Ishikawa (cell line): ENCODE measurements around the gene ICA1L.

Experiments used
- CEBPB ChIP-seq: IDR thresholded peaks from 2 replicates; pipeline ENCODE4 v1.6.1; 2012
- CREB1 ChIP-seq: IDR thresholded peaks from 2 replicates; pipeline ENCODE4 v1.6.1; 2012; ENCODE audit warnings: low read depth
- EGR1 ChIP-seq: IDR thresholded peaks from 2 replicates; pipeline ENCODE4 v1.6.1; 2012
- EP300 ChIP-seq: IDR thresholded peaks from 2 replicates; pipeline ENCODE4 v1.6.1; 2012; ENCODE audit warnings: borderline replicate concordance
- FOXM1 ChIP-seq: IDR thresholded peaks from 2 replicates; pipeline ENCODE4 v1.6.1; 2012; ENCODE audit warnings: low read depth, borderline replicate concordance
- NFIC ChIP-seq: IDR thresholded peaks from 2 replicates; pipeline ENCODE4 v1.6.1; 2012
- RAD21 ChIP-seq: IDR thresholded peaks from 2 replicates; pipeline ENCODE4 v1.6.1; 2012; ENCODE audit warnings: low read depth
- TAF1 ChIP-seq: IDR thresholded peaks from 2 replicates; pipeline ENCODE4 v1.6.1; 2012; ENCODE audit warnings: low read depth, mild to moderate bottlenecking
- TCF12 ChIP-seq: IDR thresholded peaks from 2 replicates; pipeline ENCODE4 v1.6.1; 2012; ENCODE audit warnings: low read depth
- TEAD4 ChIP-seq: IDR thresholded peaks from 2 replicates; pipeline ENCODE4 v1.6.1; 2012
- YY1 ChIP-seq: IDR thresholded peaks from 2 replicates; pipeline ENCODE4 v1.6.1; 2012; ENCODE audit warnings: low read depth
- ZBTB7A ChIP-seq: IDR thresholded peaks from 2 replicates; pipeline ENCODE4 v1.6.1; 2012; ENCODE audit warnings: low read depth
- TF ChIP-seq, protein P1 (sequence below): IDR thresholded peaks from 2 replicates; pipeline ENCODE4 v1.6.1; 2012; ENCODE audit warnings: low read depth, mild to moderate bottlenecking
- TF ChIP-seq, protein P2 (sequence below): IDR thresholded peaks from 2 replicates; pipeline ENCODE4 v1.6.1; 2012
- TF ChIP-seq, protein P3 (sequence below): IDR thresholded peaks from 2 replicates; pipeline ENCODE4 v1.6.1; 2012

Gene ICA1L

DNA sequence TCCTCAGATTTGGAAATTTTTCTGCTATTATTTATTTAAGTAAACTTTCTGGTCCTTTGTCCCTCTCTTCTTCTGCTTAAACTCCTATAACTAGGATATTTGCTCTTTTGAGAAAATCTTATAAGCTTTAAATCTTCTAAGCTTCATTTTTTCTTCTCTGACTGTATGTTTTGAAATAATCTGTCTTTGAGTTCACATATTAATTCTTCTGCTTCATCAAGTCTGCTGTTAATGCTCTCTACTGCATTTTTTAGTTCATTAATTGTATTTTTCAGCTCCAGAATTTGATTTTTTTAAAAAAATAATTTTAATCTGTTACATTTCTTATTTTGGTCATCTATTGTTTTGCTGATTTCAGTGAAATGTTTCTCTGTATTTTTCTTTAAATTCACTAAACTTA lies 28.9 kb downstream of the ICA1L start:
- TF ChIP-seq NFIC, result no peak
- TF ChIP-seq, protein P1, sequence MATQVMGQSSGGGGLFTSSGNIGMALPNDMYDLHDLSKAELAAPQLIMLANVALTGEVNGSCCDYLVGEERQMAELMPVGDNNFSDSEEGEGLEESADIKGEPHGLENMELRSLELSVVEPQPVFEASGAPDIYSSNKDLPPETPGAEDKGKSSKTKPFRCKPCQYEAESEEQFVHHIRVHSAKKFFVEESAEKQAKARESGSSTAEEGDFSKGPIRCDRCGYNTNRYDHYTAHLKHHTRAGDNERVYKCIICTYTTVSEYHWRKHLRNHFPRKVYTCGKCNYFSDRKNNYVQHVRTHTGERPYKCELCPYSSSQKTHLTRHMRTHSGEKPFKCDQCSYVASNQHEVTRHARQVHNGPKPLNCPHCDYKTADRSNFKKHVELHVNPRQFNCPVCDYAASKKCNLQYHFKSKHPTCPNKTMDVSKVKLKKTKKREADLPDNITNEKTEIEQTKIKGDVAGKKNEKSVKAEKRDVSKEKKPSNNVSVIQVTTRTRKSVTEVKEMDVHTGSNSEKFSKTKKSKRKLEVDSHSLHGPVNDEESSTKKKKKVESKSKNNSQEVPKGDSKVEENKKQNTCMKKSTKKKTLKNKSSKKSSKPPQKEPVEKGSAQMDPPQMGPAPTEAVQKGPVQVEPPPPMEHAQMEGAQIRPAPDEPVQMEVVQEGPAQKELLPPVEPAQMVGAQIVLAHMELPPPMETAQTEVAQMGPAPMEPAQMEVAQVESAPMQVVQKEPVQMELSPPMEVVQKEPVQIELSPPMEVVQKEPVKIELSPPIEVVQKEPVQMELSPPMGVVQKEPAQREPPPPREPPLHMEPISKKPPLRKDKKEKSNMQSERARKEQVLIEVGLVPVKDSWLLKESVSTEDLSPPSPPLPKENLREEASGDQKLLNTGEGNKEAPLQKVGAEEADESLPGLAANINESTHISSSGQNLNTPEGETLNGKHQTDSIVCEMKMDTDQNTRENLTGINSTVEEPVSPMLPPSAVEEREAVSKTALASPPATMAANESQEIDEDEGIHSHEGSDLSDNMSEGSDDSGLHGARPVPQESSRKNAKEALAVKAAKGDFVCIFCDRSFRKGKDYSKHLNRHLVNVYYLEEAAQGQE, result no peak
- no peak for TF ChIP-seq TCF12
- TF ChIP-seq CREB1, result no peak
- TF ChIP-seq EP300, result no peak
- TF ChIP-seq ZBTB7A, result no peak
- TF ChIP-seq CEBPB, result no peak
- no peak for TF ChIP-seq RAD21

DNA sequence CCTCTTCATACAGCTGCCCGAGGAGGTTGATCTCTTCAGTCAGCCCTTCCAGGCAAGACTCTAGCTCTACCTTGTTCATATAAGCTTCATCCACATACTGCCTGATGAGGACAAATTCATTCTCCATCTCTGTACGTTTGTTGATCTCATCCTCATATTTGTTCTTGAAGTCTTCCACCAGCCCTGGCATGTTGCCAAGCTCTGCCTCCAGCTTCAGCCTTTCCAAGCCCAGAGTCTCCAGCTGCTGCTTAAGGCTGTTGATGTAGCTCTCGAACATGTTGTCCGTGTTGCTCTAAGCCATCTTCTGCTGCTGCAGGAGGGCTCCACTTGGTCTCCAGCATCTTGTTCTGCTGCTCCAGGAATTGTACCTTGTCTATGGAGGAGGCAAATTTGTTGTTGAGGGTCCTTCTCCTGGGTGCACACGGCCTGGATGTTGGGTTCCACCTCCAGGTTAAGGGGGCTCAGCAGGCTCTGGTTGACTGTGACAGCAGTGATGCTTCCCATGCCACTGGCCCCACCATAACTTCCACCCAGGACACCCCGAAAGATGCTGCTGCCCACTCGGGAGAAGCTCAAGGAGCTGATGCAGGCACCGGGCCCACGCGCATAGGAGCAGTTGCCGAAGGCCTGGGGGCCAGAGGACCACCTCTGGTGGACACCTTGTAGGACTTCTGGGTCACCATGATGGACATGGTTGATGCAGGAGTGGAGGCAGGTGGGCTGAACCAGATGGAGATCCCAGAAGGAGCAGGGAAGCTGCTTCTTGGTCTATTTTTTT lies 30.3 kb downstream of the ICA1L start:
- TF ChIP-seq, protein P2, sequence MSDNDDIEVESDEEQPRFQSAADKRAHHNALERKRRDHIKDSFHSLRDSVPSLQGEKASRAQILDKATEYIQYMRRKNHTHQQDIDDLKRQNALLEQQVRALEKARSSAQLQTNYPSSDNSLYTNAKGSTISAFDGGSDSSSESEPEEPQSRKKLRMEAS, result no peak
- TF ChIP-seq TEAD4 (no peak), ZBTB7A (no peak), FOXM1 (no peak), RAD21 (no peak), EP300 (no peak), TCF12 (no peak), TAF1 (no peak), CREB1 (no peak), NFIC (no peak), YY1 (no peak), CEBPB (no peak), EGR1 (no peak)
- TF ChIP-seq, protein P3, sequence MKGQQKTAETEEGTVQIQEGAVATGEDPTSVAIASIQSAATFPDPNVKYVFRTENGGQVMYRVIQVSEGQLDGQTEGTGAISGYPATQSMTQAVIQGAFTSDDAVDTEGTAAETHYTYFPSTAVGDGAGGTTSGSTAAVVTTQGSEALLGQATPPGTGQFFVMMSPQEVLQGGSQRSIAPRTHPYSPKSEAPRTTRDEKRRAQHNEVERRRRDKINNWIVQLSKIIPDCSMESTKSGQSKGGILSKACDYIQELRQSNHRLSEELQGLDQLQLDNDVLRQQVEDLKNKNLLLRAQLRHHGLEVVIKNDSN, result no peak
- TF ChIP-seq, protein P1, result no peak

DNA sequence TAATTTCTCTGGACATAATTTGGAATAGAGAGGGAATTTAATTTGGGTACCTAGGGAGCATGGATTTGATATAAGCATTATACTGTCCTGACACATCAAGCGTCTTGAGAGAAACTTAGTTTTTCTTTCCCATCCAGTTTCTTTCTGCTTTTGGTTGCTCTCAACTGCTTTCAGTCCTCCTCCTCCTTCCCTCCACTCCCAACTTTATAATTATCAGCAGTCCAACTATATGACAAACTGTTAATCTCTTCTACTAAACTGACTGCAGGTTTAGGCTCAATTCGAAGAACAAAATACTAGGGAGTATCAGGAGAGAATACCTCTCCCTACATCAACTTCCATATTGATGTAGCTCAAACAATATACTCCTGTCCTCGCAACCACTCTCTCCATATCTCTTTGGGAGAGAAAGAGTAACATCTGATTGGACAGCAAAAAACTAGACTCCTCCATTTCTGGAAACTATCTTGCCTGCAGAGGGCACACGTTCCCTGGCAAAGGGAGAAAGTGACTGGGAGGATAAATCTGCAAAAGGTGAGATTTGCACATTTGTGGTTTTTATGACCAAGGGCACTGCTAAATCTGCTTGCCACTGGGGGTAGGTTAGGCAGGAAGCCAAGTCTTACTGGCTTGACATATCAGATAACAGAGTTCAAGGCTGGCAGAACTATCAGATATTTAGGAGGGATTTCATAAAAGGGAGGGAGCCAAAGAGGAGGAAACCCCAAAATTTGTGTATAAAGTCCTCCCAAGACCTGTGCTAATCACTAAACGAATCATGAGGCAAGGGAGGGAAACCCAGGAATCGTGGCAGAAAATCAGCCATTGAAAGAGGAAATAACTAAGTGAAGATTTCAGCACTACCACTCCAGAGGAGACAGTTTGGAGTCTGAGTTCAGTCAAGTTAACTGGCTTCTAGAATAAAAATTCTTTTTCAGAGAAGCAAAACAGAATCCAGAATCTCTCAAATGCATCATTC lies 40.0 kb downstream of the ICA1L start:
- peak; percentile 92 for TF ChIP-seq RAD21
- TF ChIP-seq TEAD4, result no peak
- no peak for TF ChIP-seq EGR1
- no peak for TF ChIP-seq CREB1
- TF ChIP-seq CEBPB, result no peak
- TF ChIP-seq, protein P2, result no peak

DNA sequence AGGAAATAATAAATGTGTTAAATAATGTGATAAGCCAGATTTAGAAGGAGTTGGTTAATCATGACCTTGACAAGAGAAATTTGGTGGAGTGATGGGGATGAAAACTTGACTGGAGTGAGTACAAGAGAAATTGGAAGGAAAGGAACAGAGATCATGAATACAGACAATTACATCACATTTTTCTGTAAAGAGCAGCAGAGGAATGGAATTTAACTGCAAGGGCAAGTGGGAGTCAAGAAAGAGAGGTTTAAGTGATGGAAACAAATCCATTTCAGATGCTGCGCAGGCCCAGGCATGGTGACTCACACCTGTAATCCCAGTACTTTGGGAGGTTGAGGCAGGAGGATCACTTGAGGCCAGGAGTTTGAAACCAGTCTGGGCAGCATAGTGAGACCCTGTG lies 46.7 kb downstream of the ICA1L start:
- TF ChIP-seq EGR1 (no peak), TCF12 (no peak), EP300 (no peak), RAD21 (no peak), CREB1 (no peak), CEBPB (no peak), FOXM1 (no peak), TAF1 (no peak), YY1 (no peak), ZBTB7A (no peak), TEAD4 (no peak), NFIC (no peak)
- TF ChIP-seq, protein P1, result no peak
- TF ChIP-seq, protein P3, result no peak
- TF ChIP-seq, protein P2, result no peak
